ENCODE measurements around the gene SETD4.

Gene SETD4

DNA sequence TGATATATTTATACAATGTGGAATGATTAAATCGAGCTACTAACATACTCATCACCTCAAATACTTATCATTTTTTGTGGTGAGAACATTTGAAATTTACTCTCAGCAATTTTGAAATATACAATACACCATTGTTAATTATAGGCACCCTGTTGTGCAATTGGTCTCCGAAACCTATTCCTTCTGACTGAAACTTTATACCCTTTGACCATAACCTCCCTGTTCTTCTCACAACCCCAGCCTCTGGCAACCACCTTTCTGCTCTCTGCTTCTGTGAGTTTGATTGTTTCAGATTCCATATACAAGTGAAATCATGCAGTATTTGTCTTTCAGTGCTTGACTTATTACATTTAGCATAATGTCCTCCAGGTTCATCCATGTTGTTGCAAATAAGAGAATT, 49.5 kb downstream of the SETD4 start:
- no peak for DNase-seq (ENCODE audit: low read depth, low spot score)

DNA sequence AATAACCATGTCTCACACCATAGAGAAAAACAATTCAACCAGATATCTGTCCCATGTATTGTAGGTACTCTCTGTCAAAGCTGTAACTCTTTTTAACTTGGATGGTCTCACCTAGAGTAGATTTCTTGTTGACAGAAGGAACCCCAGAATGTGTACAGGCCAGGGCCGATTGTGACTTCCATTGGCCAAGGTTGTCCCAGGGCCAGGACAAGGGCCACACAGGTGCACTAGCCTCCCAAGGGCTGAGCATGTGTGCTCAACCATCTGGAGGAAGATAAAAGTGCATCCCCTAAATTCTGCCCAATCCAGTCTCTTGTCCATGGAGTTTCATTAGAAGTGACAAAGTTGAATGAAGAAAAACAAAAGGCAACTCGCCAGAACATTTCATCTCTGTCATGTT, 51.8 kb downstream of the SETD4 start:
- no peak for DNase-seq (ENCODE audit: low read depth, low spot score)

DNA sequence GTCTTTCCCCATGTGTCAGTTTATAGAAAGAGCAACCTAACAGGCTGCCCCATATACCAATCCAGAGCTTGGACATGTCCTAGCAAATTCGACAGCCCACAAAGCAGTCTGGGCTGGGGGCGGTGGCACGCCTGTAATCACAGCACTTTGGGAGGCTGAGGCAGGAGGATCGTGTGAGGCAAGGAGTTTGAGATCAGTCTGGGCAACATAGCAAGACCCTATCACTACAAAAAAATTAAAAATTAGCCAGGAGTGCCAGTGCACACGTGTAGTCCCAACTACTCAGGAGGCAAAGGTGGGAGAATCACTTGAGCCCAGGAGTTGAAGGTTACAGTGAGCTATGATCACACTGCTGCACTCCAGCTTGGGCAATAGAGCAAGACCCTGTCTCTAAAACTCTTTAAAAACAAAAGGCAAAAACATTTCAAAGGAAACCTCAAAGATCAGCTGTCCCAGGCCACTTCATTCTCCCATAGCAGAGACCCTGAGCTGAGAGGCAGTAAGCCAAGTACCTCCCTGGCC, 54.4 kb downstream of the SETD4 start:
- DNase-seq (ENCODE audit: low read depth, low spot score), result no peak

DNA sequence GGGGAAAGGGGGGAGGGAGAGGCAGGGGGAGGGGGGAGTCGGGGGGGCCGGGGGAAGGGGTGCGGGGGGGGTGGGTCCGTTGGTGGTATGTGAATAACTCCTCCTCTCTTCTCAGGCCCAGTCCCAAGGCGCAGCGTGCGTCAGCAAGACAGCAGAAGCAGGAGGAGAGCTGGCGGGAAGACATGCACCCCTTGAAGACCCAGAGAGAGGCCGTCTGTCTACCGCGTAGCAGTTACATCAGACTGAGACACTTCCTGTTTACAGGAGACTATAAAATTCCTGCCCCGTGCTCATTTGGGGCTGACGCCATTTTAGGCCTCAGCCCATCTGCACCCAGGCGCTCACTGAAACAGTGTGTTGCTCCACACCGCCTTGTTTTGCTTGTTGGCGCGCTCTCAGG, 55.3 kb downstream of the SETD4 start:
- no peak for DNase-seq (ENCODE audit: low read depth, low spot score)

DNA sequence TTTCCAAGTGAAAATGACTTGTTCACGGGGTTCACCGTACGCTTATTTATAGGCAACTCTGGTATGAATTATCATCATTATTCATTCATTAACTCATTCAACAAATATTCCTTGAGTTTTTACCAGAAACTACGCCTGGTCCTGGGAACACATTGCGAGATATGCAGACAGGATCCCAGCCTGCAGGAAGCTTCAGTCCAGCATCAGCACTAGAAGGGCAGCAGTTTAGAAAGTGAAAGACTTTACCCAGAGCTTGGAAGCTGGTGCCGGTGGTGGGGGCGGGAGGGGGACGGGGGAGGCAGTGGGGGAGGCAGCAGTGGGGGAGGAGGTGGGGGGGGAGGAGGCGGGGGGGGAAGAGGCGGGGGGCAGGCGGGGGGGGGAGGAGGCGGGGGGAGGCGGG, 55.9 kb downstream of the SETD4 start:
- DNase-seq (ENCODE audit: low read depth, low spot score), result no peak

DNA sequence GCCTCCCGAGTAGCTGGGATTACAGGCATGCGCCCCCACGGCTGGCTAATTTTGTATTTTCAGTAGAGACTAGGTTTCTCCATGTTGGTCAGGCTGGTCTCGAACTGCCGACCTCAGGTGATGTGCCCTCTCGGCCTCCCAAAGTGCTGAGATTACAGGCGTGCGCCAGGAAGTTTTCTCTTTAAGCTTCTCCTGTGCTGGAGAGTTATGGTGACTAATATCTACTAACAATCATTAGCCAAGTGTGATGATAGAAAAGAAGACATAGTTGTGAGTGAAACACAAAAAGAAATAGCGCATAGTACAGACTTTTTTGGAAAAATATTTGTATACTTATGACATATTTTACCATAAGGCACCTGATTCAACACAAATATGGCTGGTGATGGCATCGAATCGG, 56.5 kb downstream of the SETD4 start:
- DNase-seq (ENCODE audit: low read depth, low spot score), result no peak

DNA sequence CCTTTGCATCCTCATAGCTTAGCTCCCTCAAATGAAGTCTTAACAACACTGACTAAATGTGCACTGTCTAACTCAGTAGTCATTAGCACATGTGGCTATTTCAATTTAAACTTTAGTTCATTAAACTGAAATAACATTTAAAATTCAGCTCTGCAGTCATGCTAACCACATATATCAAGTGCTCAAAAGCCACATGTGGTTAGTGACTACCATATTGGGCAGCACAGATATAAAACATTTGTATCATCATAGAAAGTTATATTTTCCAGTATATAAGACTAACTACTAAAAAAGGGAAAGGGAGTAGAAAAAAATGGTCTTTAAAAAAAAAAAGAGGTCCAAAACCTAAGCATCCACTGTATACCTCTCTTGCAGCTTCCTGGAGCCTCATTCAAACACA, 64.1 kb downstream of the SETD4 start:
- no peak for DNase-seq (ENCODE audit: low read depth, low spot score)

DNA sequence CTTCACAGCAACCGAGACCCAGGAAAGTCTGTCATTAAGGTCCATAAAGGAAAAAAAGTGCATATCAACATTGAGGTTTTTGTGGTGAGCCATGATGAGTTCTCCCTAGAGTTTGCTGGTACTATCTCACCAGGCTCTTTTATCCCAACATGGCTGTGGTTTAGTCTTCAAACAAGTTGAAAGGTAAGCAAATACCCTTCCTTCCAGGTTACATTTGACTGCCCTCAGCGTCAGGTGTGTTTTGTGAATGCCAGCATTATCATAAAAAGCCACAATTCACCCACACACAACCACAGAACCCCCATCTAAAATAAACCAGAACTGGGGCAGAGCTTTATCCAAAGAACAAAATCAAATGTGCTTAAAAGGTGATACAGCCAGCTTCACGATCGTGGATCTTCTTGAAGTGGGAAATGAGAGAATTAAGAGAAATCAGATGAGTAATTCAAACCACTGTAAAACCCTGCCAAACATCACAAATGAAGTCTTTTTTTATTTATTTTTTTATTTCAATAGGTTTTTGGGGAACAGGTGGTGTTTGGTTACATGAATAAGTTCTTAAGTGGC, 64.7 kb downstream of the SETD4 start:
- no peak for DNase-seq (ENCODE audit: low read depth, low spot score)

DNA sequence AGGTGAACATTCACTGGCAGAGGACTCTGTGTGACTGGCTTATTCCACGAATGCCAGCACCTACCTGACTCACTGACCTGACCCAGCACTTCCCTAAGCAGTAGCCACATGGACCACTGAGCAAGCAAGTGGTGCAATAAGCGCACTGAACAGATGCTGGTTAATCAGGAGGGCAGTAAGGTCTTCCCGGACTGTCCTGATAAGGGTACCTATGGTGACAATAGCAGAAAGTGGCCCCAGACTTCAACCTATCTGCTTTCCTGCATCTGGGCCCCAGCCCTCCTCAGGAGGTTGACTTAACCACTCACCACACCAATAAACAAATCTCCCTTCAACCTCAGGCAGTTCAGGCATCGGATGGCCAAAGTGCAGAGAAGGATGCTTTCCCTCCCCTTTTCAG, 65.7 kb downstream of the SETD4 start:
- DNase-seq (ENCODE audit: low read depth, low spot score), result no peak

DNA sequence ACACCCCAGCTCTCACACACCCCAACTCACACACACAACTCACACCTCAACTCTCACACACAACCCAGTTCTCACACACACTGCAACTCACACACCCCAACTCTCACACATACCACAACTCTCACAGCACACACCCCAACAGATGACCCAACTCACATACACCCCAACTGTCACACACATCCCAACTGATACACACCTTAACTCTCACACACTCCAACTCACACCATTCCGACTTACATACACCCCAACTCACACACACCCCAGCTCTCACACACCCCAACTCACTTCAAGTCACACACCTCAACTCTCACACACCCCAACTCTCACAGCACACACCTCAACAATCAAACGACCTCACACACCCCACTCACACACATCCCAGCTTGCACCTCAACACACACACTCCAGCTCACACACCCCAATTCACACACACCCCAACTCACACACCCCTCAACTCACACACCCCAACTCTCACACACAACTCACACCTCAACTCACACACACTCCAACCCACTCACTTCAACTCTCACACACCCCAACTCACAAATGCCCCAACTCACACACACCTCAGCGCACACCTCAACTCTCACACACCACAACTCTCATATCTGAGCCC, 66.3 kb downstream of the SETD4 start:
- DNase-seq (ENCODE audit: low read depth, low spot score), result no peak

DNA sequence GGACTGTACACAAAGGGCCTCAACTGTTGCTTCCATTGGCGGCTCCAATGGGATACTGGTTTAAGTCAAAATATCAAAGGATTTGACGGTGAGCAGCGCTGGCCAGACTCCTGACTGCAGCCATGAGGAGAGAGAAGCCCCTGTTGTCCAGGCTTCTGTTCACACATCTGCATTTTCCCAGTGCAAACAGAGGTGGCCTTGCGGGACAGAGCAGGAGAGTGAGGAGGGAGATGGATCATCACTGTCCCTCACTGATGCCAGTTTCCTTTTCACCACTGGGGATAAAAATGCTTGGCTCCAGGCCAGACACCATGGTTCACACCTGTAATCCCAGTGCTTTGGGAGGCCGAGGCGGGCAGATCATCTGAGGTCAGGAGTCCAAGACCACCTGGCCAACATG, 69.2 kb downstream of the SETD4 start:
- DNase-seq (ENCODE audit: low read depth, low spot score), result no peak

DNA sequence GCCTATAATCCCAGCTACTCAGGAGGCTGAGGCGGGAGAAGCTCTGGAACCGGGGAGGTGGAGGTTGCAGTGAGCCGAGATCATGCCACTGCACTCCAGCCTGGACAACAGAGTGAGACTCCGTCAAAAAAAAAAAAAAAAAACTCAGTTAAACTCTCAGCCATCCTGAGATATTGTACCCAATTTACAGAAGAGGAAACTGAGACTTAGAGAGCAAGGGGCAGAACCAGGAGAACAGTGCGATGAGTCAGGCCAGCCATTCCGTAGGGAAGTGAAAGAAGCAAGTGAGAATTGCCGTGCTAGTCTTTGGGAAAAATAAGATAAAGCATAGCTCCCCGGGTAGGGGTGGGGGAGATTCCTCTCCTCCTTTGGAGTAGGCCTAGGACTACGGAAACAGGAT, 69.7 kb downstream of the SETD4 start:
- DNase-seq (ENCODE audit: low read depth, low spot score), result no peak

DNA sequence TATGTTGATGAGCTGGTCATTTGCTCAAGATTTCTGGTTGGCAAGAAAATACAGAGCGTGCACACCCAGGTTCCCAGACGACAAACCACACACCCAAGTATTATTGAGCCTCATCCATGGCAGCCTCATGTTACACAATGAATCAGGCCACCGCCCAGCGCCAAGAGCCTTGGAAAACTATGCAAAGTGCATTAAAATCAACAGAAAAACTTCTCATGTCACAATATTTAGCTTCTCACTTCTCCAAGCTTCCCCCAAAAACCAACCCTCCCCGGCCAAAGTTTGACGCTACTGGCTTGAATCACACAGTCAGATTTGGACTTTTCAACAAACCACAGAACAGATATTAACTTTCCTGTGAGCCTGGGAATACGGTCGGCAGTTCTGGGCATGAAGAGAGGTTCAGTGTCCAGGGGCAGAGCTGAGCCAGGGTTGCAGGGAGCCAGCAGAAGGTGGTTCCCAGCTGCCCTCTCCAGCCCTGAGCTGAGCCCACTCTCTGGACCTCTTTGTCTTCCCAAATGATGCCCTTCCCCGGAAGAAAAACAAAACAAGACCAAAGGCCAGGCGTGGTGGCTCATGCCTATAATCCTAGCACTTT, 71.1 kb downstream of the SETD4 start:
- DNase-seq (ENCODE audit: low read depth, low spot score), result no peak

DNA sequence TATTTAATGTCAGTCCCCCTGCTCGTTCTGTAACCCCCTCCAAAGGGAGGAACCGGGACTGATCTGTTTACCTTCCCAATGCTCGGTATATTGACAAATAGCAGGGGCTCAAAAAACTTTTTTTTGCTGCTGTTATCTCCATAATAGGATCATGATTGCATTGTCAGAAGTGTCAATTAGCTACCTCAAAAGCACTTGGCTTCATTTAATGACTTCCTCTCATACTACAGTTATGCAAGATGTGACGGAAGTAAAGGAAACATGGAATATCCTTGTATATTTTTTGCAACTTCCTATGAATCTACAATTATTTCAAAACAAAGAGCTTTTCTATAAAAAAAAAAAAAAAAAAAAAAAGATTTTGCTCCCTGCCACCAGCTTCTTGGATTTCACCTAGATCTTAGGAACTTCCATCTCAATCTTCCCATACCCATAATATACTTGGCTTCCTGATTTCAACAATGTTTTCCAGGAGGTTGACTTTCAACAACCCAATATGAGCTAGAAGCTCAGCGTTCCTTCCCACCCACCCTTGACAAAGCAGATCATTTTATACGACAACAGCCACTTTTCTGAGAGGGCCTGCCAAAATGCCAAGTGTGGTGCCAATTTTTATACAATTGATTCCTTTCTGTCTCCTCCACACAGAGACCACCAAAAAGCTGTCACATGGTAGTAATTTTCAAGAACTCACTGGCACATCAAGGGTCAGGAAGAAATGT, 71.7 kb downstream of the SETD4 start:
- no peak for DNase-seq (ENCODE audit: low read depth, low spot score)

DNA sequence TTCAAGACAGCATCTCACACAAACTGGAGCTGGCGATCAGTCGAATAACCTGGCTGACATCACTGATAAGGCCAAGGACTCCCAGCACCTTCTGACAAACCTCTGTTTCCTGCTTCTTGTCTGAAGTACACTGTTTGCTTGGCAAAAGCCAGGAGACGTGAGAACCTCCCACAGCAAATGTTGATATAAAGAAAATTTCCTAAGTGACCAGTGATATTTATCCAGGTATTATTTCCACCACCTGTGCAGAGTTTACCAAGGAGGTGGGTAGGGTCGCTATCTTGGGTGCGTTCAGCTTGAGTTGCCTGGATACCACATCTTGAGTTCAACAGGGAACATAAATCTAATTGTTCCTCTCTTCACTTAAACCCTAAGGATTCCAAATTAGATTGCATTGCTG, 72.9 kb downstream of the SETD4 start:
- DNase-seq (ENCODE audit: low read depth, low spot score), result no peak

DNA sequence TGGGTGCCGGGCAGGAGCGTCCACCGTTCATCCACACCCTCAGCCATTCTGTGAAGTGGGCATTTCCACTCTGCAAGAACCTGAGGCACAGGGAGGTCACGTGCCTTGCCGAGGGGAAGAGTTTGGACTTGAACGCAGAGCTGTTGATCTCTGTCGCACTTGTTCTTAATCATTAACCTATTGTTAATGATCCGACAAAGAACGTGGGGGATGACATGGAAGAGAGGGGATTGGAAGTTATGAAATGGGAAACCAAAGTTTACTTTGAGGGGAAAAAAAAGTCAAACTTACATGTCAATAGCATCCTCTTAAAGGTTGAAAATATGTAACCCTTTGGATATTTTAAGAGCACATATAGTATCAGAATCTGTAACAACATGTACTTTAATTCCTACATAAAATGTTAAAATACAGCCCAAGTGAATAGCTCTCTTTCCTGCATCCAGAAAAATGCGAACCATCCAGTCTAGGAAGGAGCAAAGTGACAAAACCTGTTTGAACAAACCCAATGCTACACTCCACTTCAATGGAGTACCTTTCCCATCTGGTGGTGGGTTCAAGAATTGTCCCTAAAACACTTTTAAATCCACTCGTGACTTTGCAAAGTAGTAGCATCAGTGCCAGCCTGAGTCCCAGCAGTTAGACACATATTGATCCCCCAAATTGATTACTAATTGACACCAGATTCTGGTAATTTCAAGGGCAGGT, 75.5 kb downstream of the SETD4 start:
- peak; percentile 4 for DNase-seq (ENCODE audit: low read depth, low spot score)

Data from ELF-1 (cell line).